Activated gamma-delta T cell treated with anti-CD3 and anti-CD28 coated beads, Interleukin-2, amount 50 U/mL, for 16 hours (primary cell): ENCODE results near the gene COL23A1.
"Not testable (repeated sequence)": the region's sequence is repeated elsewhere in the genome, so short reads cannot be mapped to it uniquely, and the experiment has no call there.

Source experiments
- DNase-seq: peaks from one replicate; pipeline ENCODE4 v3.0.0-alpha.2; 2020; ENCODE audit warnings: low read depth

The COL23A1 gene

GRCh38 chr5:178376921-178377582, 213.1 kb downstream of the COL23A1 start:
- DNase-seq: no peak

- DNase-seq: no peak
Observed at GRCh38 chr5:178375348-178375747, 214.8 kb downstream of the COL23A1 start.

GRCh38 chr5:178373711-178374110, 216.5 kb downstream of the COL23A1 start:
- DNase-seq: no peak

GRCh38 chr5:178372142-178372571, 218.0 kb downstream of the COL23A1 start:
- DNase-seq: no peak

GRCh38 chr5:178371362-178372111, 218.7 kb downstream of the COL23A1 start:
- no peak for DNase-seq

GRCh38 chr5:178370102-178370501, 220.1 kb downstream of the COL23A1 start:
- DNase-seq: no peak

- not testable (repeated sequence) for DNase-seq
Observed at GRCh38 chr5:178369469-178369868, 220.7 kb downstream of the COL23A1 start.

GRCh38 chr5:178368716-178369300, 221.4 kb downstream of the COL23A1 start:
- no peak for DNase-seq

GRCh38 chr5:178368274-178368673, 221.9 kb downstream of the COL23A1 start:
- no peak for DNase-seq

GRCh38 chr5:178367736-178368120, 222.5 kb downstream of the COL23A1 start:
- no peak for DNase-seq

GRCh38 chr5:178366998-178367735, 223.0 kb downstream of the COL23A1 start:
- DNase-seq: no peak

- no peak for DNase-seq
Observed at GRCh38 chr5:178365501-178366440, 224.4 kb downstream of the COL23A1 start.

GRCh38 chr5:178364326-178364675, 225.9 kb downstream of the COL23A1 start:
- no peak for DNase-seq

- no peak for DNase-seq
Observed at GRCh38 chr5:178363501-178364325, 226.5 kb downstream of the COL23A1 start.

- no peak for DNase-seq
Observed at GRCh38 chr5:178361657-178362445, 228.3 kb downstream of the COL23A1 start.

GRCh38 chr5:178360926-178361235, 229.3 kb downstream of the COL23A1 start:
- no peak for DNase-seq

- DNase-seq: no peak
Observed at GRCh38 chr5:178360222-178360925, 229.8 kb downstream of the COL23A1 start.

GRCh38 chr5:178359738-178360137, 230.5 kb downstream of the COL23A1 start:
- DNase-seq: no peak

- DNase-seq: no peak
Observed at GRCh38 chr5:178357678-178358077, 232.5 kb downstream of the COL23A1 start.
